Ishikawa (cell line): ENCODE results near the gene KIF16B.

Experiments used
- CEBPB ChIP-seq: IDR thresholded peaks from 2 replicates; pipeline ENCODE4 v1.6.1; 2012
- CREB1 ChIP-seq: IDR thresholded peaks from 2 replicates; pipeline ENCODE4 v1.6.1; 2012; ENCODE audit warnings: low read depth
- EGR1 ChIP-seq: IDR thresholded peaks from 2 replicates; pipeline ENCODE4 v1.6.1; 2012
- EP300 ChIP-seq: IDR thresholded peaks from 2 replicates; pipeline ENCODE4 v1.6.1; 2012; ENCODE audit warnings: borderline replicate concordance
- FOXM1 ChIP-seq: IDR thresholded peaks from 2 replicates; pipeline ENCODE4 v1.6.1; 2012; ENCODE audit warnings: low read depth, borderline replicate concordance
- NFIC ChIP-seq: IDR thresholded peaks from 2 replicates; pipeline ENCODE4 v1.6.1; 2012
- RAD21 ChIP-seq: IDR thresholded peaks from 2 replicates; pipeline ENCODE4 v1.6.1; 2012; ENCODE audit warnings: low read depth
- REST ChIP-seq: IDR thresholded peaks from 2 replicates; pipeline ENCODE4 v1.6.1; 2012; ENCODE audit warnings: low read depth, mild to moderate bottlenecking
- TAF1 ChIP-seq: IDR thresholded peaks from 2 replicates; pipeline ENCODE4 v1.6.1; 2012; ENCODE audit warnings: low read depth, mild to moderate bottlenecking
- TCF12 ChIP-seq: IDR thresholded peaks from 2 replicates; pipeline ENCODE4 v1.6.1; 2012; ENCODE audit warnings: low read depth
- TEAD4 ChIP-seq: IDR thresholded peaks from 2 replicates; pipeline ENCODE4 v1.6.1; 2012
- YY1 ChIP-seq: IDR thresholded peaks from 2 replicates; pipeline ENCODE4 v1.6.1; 2012; ENCODE audit warnings: low read depth
- ZBTB7A ChIP-seq: IDR thresholded peaks from 2 replicates; pipeline ENCODE4 v1.6.1; 2012; ENCODE audit warnings: low read depth
- TF ChIP-seq, protein P1 (sequence below): IDR thresholded peaks from 2 replicates; pipeline ENCODE4 v1.6.1; 2012
- TF ChIP-seq, protein P2 (sequence below): IDR thresholded peaks from 2 replicates; pipeline ENCODE4 v1.6.1; 2012

KIF16B gene

DNA sequence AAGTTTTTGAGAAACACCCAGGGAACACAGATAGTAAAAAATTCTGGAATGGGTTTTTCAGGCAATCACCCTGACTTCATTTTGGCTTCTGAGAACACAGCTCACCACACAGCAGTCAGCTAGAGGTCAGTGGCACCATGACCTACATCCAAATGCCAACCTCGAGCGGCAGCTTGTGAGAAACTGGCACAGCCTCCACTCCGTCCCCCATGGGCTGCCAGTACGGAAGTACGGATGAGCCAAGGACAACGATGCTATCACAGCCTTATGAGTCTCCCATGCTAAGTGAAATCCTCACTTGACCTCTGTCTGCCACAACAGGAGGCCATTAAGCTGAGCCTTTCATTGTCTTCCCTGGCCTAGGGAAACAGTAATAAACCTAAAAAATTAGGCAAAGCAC is 32.0 kb downstream of the KIF16B start:
- TF ChIP-seq TAF1 (no peak), EGR1 (no peak), CREB1 (no peak), REST (no peak), CEBPB (no peak), YY1 (no peak), RAD21 (no peak)
- TF ChIP-seq, protein P1, sequence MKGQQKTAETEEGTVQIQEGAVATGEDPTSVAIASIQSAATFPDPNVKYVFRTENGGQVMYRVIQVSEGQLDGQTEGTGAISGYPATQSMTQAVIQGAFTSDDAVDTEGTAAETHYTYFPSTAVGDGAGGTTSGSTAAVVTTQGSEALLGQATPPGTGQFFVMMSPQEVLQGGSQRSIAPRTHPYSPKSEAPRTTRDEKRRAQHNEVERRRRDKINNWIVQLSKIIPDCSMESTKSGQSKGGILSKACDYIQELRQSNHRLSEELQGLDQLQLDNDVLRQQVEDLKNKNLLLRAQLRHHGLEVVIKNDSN, result no peak

- TF ChIP-seq CREB1, result no peak
Measured at GRCh38 chr20:16539280-16540021, 33.8 kb downstream of the KIF16B start.

DNA sequence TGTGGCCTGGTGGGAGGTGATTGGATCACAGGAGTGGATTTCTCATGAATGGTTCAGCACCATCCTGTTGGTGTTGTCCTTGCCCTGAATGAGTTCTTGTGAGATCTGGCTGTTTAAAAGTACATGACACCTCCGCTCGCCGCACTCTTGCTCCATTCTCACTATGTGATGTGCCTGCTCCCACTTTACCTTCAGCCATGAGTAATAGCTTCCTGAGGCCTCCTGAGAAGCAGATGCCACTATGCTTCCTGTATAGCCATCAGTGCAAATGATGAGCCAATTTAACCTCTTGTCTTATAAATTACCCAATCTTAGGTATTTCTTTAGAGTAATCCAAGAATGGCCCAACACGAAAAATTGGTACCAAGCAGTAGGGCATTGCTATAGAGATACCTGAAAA is 34.5 kb downstream of the KIF16B start:
- TF ChIP-seq TAF1, result no peak
- no peak for TF ChIP-seq TCF12
- TF ChIP-seq, protein P1, result no peak
- no peak for TF ChIP-seq EP300
- TF ChIP-seq REST, result no peak
- no peak for TF ChIP-seq NFIC
- TF ChIP-seq CEBPB, result no peak
- no peak for TF ChIP-seq RAD21
- TF ChIP-seq, protein P2, sequence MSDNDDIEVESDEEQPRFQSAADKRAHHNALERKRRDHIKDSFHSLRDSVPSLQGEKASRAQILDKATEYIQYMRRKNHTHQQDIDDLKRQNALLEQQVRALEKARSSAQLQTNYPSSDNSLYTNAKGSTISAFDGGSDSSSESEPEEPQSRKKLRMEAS, result no peak
- TF ChIP-seq YY1, result no peak
- no peak for TF ChIP-seq TEAD4
- TF ChIP-seq FOXM1, result no peak
- no peak for TF ChIP-seq ZBTB7A
- TF ChIP-seq CREB1, result no peak
- no peak for TF ChIP-seq EGR1

DNA sequence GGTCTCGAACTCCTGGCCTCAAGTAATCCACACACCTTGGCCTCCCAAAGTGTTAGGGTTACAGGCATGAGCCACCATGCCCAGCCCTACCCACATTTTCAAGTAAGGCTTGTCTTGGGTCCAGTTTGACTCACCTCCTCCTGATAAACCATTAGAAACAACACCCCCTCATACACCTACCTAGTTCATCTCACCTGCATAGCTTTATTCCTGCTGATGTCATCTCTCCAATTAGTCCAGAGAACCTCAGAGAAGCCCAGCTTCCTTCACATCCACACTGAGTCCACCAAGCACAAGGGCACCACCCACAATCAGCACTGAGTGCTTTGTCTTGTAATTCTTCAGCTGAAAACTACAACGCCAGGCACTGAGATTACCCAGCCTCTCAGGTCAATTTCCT is 35.3 kb downstream of the KIF16B start:
- TF ChIP-seq REST, result no peak
- TF ChIP-seq RAD21, result no peak
- no peak for TF ChIP-seq ZBTB7A
- TF ChIP-seq, protein P1, result no peak
- TF ChIP-seq NFIC, result no peak
- TF ChIP-seq, protein P2, result no peak
- no peak for TF ChIP-seq FOXM1
- TF ChIP-seq TEAD4, result no peak
